LNCAP (cell line): ENCODE measurements around the gene CMSS1.

Experiments
- TF ChIP-seq, protein P1 (sequence below): fragments of 450-650 bp; IDR thresholded peaks from 2 replicates; pipeline ENCODE4 v1.5.1; 2017; ENCODE audit warnings: mild to moderate bottlenecking

CMSS1 gene

DNA sequence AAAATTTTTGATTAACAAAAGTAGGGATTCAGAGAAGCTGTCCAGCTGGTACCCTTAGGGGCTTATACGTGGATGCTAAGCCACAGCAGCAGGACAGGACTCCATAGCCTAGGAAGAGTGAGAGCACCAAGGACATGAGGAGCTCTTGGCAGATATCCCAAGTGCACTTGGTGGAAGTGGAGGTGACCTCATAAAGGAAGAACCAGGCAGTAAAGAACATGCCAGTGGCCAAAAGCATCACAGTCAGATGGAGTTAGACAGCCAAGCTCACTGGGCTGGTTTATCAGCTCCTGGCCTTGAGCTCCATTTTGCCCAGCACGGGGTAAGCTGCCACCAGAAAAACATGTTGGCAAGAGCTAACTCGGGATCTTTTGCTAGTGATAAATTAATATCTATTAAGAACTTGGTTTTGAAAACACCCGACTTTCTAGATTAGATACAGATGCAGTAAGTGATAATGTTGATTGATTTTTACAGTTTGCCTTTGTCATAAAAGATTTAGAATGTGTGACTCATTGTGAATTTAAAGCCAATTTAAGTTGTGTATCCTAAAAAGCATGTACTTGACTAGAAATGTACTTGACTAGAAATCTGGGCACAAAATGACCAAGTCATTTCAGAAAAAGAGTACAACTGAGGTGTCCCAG is 108.0 kb downstream of the CMSS1 start:
- TF ChIP-seq, protein P1, sequence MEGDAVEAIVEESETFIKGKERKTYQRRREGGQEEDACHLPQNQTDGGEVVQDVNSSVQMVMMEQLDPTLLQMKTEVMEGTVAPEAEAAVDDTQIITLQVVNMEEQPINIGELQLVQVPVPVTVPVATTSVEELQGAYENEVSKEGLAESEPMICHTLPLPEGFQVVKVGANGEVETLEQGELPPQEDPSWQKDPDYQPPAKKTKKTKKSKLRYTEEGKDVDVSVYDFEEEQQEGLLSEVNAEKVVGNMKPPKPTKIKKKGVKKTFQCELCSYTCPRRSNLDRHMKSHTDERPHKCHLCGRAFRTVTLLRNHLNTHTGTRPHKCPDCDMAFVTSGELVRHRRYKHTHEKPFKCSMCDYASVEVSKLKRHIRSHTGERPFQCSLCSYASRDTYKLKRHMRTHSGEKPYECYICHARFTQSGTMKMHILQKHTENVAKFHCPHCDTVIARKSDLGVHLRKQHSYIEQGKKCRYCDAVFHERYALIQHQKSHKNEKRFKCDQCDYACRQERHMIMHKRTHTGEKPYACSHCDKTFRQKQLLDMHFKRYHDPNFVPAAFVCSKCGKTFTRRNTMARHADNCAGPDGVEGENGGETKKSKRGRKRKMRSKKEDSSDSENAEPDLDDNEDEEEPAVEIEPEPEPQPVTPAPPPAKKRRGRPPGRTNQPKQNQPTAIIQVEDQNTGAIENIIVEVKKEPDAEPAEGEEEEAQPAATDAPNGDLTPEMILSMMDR = no peak

GRCh38 chr3:99927671-99928457 is 110.2 kb downstream of the CMSS1 start:
- TF ChIP-seq, protein P1 = no peak

- TF ChIP-seq, protein P1 = no peak
Measured at GRCh38 chr3:99928771-99929744, 111.4 kb downstream of the CMSS1 start.

GRCh38 chr3:99929745-99930139 is 112.1 kb downstream of the CMSS1 start:
- TF ChIP-seq, protein P1 = no peak

DNA sequence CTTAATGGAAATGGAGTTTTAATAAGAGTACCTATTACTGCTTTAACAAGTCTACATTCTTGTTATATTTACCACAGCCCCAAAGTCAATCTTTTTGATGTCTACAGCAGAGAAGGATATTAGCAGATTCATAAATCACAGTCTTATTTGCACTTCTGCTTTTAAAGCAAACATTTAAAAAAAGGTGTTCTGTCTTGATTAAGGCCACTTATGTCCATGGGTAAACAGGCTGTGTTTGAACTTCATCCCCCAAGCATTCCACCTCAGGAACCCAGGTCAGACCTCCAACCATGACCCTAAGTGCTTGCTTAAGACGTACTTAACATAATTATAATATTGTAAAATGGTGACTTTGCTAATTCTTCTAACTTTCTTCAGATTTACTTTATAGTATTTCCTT is 113.4 kb downstream of the CMSS1 start:
- TF ChIP-seq, protein P1 = no peak

DNA sequence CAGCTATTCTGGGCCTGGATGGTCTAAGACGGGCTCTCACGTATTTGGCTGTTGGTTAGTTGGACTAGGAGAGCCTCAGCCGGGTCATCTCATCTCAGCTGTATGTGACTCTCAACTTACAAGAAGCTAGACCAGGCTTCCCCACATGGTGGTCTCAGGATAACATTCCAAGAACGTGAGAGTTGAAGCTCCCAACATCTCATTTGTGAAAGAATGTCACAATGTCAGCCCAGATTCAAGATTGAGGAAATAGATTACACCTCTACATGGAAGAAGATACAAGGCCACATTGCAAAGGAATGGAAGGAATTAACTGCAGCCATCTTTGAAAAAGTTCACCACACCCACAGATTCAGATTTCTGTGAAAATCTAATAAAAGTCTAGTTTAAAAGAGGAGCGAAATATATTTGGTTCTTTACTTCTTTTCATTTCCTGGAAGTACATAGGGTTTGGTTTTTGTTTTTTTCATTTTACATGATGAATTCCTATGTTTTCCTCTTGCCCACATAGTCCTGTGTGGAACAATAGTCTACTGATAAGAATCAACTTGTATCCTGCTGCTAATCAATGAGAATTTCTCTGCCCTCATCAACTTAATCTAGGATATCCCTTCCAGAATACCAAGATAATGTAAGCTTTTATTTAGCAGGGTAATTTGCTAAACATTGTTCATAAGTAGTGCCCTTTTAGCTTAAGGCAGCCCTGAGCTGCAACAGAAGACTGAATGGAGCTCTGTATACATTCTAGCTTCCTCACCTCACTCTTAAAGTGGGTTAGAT is 116.5 kb downstream of the CMSS1 start:
- TF ChIP-seq, protein P1 = no peak
